GM12891 (cell line): ENCODE results near the gene HBE1.

Experiments used
- PAX5 ChIP-seq: IDR thresholded peaks from 2 replicates; pipeline ENCODE4 v1.6.1; 2011; ENCODE audit warnings: low read length, moderate library complexity, mild to moderate bottlenecking; ENCODE audit not compliant: insufficient read depth, severe bottlenecking
- POLR2A ChIP-seq: IDR thresholded peaks from 2 replicates; pipeline ENCODE4 v1.6.1; 2011; ENCODE audit warnings: low read depth, low read length, control low read depth
- POLR2AphosphoS5 ChIP-seq: IDR thresholded peaks from 2 replicates; pipeline ENCODE4 v1.6.1; 2011; ENCODE audit warnings: low read depth, low read length, control low read depth
- POU2F2 ChIP-seq: IDR thresholded peaks from 2 replicates; pipeline ENCODE4 v1.6.1; 2011; ENCODE audit warnings: low read depth, mild to moderate bottlenecking, control low read depth, low read length, moderate library complexity
- SPI1 ChIP-seq: IDR thresholded peaks from 2 replicates; pipeline ENCODE4 v1.6.1; 2011; ENCODE audit warnings: low read depth, low read length, control low read depth
- TAF1 ChIP-seq: IDR thresholded peaks from 2 replicates; pipeline ENCODE4 v1.6.1; 2011; ENCODE audit warnings: low read depth, low read length, control low read depth

GRCh38 chr11:5223686-5224085 lies 46.1 kb downstream of the HBE1 start:
- no peak for TF ChIP-seq POLR2A
- TF ChIP-seq TAF1, result no peak
- TF ChIP-seq POLR2AphosphoS5, result no peak
- no peak for TF ChIP-seq POU2F2
- no peak for TF ChIP-seq PAX5
- no peak for TF ChIP-seq SPI1
